Iris pigment epithelial cell (primary cell): ENCODE results near the gene GPR162.
A peak's percentile ranks its signal among the peaks of the same experiment; 100 is the strongest.

ENCODE experiments used
- DNase-seq: peaks from one replicate; pipeline ENCODE4 v3.0.0-alpha.2; 2011; ENCODE audit warnings: low read depth

Gene GPR162

DNA sequence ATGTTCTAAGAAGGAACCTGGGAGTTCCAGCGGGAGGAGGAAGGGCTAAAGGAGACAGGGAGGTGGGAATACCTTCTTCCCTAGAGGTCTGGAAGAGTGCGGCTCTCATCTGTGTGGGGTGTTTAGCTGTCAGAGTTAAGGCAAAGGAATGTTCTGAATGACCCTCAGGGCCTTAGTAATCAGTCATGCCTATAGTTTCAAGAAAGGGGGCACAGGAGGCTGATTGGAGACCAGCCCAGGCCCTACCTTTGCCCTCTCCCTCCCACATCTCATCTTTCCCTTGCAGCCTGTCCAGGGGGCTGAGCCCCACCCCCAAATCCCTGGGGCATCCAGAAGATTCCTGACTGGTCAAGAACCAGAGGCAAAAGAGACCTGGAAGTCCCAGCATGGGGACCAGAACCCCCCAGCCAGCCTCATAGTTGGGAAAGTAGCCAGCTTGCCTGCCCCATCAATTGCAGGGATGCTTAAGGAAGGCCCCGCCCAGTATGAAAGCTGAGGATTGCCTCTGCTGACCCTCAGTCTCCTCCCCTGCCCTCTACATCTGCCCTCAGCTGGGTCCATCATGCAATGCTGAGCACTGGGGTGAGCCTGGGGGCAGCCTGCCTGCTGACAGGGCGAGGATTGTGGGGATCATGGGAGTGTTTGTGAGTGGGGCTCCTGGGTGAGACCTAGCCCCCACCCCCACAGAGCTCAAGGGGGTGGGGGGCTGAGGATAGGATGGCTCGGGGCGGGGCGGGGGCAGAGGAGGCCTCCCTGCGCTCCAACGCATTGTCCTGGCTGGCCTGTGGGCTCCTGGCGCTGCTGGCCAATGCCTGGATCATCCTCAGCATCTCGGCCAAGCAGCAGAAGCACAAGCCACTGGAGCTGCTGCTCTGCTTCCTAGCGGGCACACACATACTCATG, 1.8 kb downstream of the GPR162 start:
- no peak for DNase-seq

DNA sequence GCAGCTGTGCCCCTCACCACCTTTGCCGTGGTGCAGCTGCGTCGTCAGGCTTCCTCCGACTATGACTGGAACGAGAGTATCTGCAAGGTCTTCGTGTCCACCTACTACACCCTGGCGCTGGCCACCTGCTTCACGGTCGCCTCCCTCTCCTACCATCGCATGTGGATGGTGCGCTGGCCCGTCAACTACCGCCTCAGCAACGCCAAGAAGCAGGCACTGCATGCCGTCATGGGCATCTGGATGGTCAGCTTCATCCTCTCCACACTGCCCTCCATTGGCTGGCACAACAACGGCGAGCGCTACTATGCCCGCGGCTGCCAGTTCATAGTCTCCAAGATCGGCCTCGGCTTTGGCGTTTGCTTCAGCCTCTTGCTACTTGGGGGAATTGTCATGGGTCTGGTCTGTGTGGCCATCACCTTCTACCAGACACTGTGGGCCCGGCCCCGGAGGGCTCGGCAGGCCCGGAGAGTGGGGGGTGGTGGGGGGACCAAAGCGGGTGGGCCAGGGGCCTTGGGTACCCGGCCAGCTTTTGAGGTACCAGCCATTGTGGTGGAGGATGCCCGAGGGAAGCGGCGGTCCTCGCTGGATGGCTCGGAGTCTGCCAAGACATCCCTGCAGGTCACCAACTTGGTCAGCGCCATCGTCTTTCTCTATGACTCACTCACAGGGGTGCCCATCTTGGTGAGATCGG, 2.6 kb downstream of the GPR162 start:
- DNase-seq = no peak

DNA sequence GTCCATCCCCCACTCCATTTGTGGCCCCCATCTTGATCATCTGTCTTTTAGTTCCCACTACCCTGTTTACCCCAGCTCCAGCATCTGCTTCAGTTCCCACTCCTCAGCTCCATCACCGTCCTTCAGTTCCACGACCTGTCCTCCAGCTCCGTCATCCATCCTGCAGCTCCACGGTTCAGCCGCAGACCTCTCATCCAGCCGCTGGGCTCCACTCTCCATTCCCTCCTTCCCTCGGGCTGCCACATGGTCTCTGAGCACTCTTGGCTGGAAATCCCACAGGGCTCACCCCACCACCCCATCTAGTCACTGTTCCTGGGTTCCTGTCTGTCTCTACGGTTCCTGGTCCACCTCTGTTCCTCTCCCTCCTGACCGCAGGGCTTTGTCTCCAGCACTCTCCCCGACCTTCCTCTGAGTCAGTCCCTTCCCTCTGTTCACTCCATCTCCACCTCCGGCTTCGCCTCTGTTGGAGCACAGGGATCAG, 3.3 kb downstream of the GPR162 start:
- DNase-seq = peak; percentile 45

DNA sequence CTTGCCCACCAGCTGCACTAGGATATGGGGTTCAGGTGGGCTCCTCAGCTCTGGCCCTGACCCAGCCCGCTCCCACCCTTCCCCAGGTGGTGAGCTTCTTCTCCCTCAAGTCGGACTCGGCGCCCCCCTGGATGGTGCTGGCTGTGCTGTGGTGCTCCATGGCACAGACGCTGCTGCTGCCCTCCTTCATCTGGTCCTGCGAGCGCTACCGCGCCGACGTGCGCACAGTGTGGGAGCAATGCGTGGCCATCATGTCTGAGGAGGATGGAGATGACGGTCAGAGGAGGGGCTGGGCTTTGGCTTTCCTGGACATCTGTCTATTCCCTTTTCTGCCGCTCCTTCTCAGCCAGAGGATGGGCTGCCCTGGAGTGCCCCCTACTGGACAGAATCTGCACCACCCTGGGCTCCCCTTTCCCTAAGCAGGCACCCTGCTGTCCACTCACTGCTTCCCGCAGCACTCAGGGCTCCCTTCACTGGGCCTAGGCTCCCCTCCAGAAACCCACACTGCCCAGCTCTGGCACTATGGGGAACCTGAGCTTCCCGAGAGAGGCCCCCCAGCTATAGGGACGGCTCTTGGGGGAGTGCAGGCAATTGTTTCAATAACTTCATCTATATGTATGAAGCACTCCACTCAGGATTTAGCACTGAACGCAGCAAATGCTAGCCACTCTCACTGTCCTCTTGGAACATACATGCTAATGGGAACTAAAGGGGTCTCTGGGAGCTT, 3.9 kb downstream of the GPR162 start:
- DNase-seq = peak; percentile 80

DNA sequence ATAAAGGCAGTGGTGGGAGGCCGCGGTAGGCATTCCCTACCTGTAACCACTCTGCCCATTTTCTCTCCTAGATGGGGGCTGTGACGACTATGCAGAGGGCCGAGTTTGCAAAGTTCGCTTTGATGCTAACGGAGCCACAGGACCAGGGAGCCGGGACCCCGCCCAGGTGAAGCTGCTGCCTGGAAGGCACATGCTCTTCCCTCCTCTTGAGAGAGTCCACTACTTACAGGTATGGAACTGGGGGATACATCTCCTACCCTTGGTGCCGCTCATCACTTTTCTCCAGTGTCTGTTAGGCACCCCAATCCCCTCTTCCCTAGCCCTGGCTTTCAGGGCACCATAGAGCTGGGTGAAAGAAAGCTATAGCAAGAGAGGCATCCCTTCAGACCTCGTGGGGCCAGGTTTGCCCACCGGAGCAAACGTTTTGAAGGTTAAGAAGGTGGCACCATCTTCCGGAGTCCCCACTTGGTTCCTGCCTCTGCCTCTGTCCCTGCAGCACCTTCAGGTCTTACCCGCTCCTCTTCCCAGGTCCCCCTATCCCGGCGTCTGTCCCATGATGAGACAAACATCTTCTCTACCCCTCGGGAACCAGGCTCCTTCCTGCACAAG, 4.6 kb downstream of the GPR162 start:
- no peak for DNase-seq

DNA sequence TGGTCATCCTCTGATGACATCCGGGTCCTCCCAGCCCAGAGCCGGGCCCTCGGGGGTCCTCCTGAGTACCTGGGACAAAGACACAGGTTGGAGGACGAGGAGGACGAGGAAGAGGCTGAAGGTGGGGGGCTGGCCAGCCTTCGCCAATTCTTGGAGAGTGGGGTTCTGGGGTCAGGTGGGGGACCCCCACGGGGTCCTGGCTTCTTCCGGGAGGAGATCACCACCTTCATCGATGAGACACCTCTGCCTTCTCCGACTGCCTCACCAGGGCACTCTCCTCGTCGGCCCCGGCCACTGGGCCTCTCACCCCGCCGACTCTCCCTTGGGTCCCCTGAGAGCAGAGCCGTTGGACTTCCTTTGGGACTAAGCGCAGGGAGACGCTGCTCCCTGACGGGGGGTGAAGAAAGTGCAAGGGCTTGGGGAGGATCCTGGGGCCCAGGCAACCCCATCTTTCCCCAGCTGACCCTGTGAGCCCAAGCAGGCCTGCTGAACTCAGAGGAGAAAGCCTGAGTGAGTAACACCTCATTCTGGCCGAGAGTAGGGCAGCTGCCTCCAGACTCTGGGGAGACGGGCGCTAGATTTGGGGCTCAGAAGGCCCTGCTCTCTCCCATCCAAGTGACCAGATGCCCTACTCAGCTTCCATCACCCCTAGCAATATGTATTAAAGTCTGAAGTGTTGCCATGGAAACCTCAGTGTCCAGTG, 5.3 kb downstream of the GPR162 start:
- no peak for DNase-seq

DNA sequence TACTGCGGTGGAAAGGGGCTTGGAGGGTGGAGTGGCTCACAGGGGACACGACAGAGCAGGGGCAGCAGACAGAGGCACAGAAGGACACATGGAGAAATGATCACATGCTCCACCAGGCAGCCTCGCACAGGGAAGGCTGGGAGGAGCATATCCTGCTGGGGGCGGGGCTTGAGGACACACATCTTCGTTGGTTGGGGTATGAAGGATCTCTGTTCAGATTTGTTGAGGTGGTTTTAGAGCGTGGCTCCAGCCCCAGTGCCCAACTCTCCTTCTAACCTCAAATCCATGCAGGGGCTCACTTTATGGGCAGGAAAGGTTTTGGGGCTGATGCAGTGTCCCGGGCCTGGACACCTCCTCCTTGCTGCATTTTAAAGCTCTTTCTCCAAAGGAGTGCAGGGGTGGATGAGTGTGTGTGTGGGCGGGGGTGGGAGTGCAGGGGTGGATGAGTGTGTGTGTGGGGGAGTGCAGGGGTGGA, 5.9 kb downstream of the GPR162 start:
- DNase-seq = peak; percentile 82

DNA sequence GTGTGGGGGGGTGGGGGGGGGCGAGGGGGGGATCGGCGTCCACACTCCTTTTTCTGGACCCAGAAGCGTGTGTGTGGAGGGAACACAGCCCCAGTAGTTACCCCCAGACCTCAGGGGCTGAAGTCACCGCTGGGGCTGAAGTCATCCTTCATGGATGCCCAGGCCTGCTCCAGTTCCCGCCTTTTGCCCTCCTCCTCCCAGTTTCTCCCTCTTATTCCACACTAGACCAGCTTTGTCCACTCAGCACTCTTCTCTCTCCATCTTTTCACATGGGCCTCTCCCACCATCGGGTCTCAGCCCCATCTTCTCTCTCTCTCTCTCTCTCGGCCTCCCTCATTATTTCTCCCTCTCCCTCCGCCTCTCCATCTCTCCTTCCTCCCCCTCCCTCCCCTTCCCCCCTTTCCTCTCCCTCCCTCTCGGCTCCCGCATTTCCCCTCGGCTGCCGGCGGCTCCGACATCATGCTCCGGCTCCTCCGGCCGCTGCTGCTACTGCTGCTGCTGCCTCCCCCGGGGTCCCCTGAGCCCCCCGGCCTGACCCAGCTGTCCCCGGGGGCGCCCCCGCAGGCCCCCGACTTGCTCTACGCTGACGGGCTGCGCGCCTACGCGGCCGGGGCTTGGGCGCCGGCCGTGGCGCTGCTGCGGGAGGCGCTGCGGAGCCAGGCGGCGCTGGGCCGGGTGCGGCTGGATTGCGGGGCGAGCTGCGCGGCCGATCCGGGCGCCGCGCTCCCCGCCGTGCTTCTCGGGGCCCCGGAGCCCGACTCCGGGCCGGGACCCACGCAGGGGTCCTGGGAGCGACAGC, 6.6 kb downstream of the GPR162 start, which contains the start of gene P3H3:
Gene P3H3, plus strand, starts transcription at position 426 of the 799 bp plus-strand sequence. Its CDS starts 34 bp downstream, at position 460.
- DNase-seq = peak; percentile 38

DNA sequence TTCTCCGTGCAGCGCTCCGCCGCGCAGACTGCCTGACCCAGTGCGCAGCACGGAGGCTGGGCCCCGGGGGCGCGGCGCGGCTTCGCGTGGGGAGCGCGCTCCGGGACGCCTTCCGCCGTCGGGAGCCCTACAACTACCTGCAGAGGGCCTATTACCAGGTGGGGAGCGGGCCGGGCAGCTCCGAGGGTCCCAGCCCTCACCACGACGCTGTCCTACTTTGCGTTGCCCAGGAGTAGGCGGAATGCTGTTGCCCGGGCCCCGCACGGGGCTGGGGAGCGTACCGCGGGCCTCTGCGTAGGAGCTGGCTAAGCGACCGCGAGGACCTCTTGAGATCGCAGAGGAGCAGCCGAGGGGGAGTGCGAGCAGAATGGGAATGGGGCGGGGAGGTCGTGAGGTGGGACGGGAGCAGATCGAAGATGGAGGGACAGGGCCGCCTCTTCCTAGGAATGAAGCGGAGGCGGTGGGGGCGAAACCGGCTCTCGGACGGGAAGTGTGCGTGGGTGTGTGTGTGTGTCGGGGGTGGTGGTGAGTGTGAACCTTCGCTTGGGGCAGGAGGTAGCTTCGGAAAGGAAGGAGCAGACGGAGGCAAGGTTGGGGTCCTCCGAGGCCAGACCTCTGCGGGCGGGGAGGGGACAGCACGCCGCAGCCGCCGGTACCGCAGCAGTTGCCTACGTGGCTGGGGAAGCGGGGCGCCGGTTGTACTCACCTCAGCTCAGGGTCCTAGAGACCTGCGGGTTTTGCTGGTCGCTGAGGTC, 7.3 kb downstream of the GPR162 start:
- DNase-seq = peak; percentile 78

DNA sequence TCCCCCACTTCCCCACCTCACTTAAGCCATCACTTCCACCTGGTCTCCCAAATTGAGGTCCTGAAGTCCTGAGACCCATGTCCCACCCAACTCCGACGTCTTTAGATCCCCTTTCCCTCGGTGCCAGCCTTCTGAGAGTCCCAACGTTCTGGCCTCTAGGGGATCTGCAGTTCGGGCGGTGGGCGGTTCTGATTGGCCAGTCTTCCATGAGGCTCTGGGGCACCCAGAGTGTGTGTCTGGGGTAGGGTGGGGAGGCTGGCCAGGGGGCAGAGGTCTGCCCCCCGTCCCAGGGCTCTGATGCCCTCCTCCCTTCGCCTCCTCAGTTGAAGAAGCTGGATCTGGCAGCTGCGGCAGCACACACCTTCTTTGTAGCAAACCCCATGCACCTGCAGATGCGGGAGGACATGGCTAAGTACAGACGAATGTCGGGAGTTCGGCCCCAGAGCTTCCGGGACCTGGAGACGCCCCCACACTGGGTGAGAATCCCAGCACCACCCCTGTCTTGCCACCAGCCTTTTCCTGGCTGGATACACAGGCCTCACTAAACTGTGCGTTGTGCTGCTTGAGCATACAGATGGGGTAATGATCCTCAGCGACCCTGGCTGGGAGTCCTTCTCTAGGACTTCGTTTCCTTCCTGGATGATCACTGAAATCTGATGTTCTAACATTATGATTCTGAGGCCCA, 8.1 kb downstream of the GPR162 start:
- DNase-seq = no peak

DNA sequence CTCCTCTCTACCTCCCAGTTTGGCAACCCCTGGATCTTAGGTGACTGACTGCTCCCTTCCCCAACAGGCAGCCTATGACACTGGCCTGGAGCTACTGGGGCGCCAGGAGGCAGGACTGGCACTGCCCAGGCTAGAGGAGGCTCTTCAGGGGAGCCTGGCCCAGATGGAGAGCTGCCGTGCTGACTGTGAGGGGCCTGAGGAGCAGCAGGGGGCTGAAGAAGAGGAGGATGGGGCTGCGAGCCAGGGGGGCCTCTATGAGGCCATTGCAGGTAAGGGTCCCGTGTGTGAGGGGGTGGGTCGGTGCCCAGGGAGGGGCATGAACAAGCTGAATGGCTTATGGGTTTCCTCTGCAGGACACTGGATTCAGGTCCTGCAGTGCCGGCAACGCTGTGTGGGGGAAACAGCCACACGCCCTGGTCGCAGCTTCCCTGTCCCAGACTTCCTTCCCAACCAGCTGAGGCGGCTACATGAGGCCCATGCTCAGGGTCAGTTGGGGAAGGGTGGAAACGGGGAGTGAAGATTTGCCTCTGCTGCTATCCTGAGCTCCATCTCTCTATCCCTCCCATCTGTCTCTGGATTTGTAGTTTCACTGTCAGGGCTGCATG, 8.8 kb downstream of the GPR162 start:
- DNase-seq = no peak

DNA sequence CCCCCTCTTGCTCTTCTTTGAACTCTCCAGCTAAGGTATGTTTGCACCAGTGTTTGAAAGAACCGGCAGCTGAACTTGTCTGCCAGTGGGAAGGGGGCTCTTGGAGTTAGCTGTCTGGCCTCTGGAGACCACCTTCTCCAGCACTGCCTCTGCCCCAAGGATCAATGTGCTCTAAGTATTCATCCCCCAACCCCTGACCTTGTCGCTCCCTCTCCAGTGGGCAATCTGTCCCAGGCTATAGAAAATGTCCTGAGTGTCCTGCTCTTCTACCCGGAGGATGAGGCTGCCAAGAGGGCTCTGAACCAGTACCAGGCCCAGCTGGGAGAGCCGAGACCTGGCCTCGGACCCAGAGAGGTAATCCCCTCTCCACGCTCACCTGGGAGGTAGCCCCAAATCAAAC, 9.4 kb downstream of the GPR162 start:
- no peak for DNase-seq

DNA sequence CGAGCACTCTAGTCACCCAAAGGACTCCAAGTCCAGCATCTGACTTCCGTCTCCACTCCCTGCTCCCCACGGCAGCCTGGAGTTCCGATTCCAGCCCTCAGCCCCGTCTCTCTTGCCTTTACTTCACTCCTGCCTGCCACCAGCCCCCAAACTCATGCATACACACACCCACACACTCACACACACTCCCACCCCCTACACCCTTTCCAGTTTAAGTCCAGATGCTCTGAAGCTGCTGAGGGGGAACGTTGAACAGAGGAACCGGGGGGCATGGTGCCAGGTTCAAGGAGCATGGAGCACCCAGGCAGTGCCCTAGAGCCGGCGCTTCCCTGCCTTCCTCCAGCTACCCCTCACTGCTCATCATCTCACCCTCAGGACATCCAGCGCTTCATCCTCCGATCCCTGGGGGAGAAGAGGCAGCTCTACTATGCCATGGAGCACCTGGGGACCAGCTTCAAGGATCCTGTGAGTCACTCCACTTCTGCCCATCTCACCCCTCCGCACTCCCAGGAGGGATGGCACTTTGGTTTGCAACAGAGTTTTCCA, 9.9 kb downstream of the GPR162 start:
- DNase-seq = no peak

DNA sequence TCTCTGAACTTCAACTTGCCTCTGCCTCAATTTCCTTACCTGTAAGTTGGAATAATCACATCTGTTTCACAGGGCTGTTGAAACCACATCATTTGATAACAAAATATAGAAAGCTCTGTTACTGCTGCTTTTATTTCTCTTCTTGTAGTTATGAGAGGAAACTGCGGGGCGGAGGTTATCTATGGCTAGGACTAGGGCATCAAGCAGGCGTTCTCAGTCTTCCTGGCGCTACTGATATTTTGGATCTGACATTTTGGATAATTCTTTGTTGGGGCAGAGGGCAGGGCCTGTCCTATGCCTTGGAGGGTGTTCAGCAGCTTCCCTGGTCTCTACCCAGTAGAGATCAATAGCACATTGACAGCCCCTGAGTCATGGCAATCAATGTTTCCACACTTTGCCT, 10.5 kb downstream of the GPR162 start:
- DNase-seq = no peak

DNA sequence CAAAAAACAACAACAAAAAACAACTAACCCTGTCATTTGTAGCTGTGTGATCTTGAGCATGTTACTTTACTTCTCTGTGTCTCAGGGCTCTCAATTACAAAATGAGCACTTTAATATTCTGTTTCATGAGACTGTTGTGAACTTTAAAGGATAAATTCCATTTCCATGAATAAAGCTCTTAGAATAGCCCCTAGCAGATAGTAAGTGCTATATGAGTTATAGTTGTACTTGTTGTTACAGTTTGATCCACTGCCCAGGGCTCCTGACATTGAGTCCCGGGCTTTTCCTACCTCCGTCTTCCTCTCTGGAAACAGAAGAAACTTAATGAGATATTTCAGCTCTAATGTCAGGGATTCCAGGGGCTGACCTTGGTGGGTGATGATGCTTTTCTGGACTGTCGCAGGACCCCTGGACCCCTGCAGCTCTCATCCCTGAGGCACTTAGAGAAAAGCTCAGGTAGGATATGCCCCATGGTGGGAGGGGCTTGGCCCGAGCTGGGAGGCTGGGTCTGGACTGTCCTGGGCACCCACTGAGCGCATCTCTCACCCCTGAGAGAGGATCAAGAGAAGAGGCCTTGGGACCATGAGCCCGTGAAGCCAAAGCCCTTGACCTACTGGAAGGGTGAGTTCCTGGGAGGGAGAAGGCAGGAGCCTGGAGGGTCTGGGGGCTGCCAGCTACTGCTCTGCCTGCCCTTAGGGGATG, 11.7 kb downstream of the GPR162 start:
- no peak for DNase-seq

DNA sequence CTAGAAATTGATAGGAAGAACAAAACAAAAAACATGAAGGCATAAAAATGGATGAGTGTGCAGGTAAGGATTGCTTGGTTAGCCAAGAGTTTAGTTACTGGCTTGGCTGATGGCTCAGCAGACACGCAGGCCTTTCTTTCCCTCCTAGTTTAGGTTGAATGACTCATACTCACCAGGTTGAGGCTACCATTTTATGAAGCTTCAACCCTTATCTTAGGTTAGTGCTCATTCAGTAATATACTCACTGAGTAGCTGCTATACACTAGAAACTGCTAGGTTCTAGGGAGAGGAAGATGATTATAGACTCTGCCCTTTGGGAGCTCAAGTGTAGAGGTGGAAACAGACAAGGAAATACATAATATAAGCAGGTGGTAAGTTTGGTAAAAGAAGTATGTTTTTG, 12.6 kb downstream of the GPR162 start:
- DNase-seq = no peak

DNA sequence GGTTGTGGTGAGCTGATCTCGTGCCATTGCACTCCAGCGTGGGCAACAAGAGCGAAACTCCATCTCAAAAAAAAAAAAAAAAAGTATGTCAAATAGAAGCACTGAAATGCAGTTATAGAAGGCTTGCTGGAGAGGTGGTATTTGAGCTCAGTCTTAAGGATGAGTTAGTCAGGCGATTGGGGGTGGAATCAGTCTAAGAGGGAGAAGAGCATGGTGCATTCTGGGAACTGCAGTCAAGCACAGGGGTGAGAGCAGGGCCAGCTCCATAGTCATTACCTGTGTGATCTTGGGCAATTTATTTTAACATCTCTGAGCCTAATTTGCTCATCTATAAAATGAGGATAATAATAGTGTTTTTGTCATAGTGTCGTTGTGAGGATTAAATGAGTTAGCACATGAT, 13.3 kb downstream of the GPR162 start:
- DNase-seq = peak; percentile 15

DNA sequence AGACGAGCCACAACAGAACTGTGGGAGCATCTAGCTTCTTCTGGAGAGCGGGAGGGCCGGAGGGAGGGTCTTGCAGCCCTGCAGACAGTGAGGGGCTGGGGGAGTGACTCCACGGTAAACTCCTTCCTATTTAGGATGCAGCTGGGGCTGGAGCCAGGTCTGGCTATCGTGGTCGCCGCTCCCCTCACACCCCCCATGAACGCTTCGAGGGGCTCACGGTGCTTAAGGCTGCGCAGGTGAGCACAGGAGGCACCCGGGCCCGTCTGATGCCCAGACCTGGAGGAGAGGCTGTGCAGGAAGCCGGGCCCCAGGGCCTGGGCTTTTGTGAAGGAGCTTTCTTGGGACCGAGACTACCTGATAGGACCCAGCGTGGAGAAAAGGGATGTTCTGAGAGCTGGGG, 15.2 kb downstream of the GPR162 start:
- no peak for DNase-seq
